GM21786 (cell line): ENCODE results near the gene RECQL5.

Source experiments
- ATAC-seq: cut with Tn5 transposase; IDR thresholded peaks from one replicate; pipeline ENCODE4 v1.9.1; 2021; ENCODE audit not compliant: unreplicated experiment

Gene RECQL5

GRCh38 chr17:75688209-75688825, 21.4 kb upstream of the RECQL5 start:
- no peak for ATAC-seq

DNA sequence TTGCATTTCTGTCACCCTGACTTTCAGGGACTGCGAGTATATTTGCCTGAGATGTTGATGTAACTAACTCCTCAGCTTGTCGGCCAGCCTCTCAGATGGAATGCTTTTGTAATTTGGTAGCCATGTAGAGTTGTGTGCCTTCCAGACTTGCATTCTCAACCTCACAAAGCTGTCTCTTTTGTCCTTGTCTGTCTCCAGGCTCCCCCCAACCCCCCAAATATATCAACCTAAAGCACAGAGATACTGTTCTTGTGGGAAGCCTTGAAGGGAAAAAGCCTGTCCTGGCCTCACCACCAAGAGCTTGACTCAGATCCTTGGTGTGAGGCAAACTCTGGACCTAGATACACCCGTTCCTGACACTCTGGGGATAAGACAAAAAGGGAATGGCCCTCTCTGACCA, 18.5 kb upstream of the RECQL5 start:
- ATAC-seq, result no peak

GRCh38 chr17:75684924-75685323, 18.0 kb upstream of the RECQL5 start:
- ATAC-seq, result no peak

GRCh38 chr17:75684249-75684648, 17.3 kb upstream of the RECQL5 start:
- ATAC-seq, result no peak

DNA sequence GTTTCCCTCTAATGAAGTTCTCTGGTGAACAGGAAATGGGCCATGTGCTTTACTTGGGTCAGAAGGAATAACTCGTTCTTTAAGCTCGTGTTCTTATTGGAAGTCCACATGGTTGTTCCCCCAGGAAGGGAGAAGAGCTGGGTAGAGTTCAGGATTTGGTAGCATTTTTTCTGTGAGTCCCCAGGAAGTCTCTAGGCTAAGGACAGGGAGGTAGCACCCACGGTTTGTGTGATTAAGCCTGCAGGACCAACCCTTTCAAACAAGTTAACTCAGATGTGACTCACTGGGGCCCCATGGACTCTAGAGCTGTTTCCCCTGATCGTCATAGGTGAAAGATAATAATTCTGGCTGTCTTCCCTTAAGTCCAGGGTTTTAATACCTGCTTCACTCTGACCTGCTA, 16.6 kb upstream of the RECQL5 start:
- no peak for ATAC-seq

DNA sequence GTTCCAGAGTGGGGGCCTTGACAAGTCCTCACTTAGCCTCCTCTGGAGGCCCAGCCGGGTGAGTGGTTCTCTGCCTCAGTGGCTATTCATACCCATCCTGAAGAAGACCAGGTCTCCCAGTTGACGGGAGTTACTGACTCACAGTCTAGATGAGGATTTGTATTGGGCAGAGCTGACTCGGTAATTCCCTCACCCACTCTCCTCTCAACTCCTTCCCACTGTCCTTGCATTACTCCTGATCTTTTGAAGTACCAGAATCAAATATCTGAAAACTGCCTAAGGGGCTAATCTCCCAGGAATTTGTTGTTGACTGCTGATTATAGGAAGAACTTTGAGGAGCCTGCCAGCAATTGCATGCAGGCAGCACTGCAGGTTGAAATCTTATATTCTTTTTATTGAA, 14.3 kb upstream of the RECQL5 start:
- ATAC-seq, result no peak

- no peak for ATAC-seq
These were observed 13.5 kb upstream of the RECQL5 start for GRCh38 chr17:75680431-75680830.

GRCh38 chr17:75679706-75680211, 12.8 kb upstream of the RECQL5 start:
- ATAC-seq, result no peak

- ATAC-seq, result no peak
These were observed 9.5 kb upstream of the RECQL5 start for GRCh38 chr17:75676461-75676860.

DNA sequence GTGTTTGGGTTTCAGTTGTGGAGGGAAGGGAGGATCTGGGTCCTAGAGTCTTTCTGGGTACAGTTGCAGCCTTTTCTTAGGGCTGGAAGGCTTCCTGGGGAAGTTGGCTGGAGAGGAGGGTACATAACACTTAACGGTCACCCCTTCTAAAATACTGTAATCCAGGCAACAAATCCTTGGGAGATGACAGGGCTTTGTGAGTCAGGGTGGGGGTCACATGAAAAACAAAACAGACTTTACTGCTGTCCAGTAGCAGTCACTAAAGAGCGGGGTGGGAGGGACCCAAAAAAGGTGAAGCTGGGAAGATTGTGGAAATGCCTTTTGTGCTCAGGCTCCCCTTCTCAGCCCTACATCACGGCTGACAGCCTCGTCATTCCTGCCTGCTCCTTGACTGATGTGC, 6.5 kb upstream of the RECQL5 start:
- no peak for ATAC-seq

DNA sequence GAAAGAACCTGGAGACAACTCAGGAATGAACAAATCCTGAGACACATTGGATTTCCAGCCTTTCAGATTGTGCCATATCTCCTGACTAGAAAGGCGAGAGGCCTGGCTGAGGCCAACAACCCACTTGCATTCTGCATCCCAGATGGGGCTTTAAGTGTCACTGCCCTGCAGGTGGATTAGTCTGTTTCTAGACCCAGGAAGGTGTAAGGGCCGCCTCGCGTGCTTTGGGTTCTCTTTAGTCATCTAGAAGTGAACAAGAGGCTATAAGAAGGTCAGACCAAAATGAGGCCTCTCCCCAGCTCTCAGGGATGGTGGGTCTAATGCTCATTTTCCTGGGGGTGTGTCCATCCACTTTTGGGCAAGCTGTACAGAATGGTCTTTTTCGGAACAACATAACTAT, 5.1 kb upstream of the RECQL5 start:
- ATAC-seq, result no peak

DNA sequence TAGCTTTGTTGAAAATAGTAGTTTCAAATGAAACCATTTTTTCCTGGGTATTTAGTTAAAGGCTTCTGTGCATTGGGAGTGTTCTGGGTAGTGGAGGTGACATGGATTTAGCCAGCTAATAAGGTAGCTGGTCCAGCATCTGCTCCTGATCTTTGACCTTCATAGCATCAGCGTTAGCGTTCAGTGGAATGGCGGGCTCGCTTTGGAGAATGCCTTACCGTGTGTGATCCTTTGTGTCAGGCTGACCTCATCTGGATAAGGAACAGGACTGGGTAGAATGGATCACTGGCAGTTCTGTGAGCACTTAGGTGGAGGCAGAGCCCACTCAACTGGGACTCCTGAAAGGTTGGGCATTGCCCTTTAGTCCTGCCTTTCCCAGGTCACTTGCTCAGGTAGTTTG, 3.9 kb upstream of the RECQL5 start:
- no peak for ATAC-seq

- no peak for ATAC-seq
These were observed 1.5 kb upstream of the RECQL5 start for GRCh38 chr17:75668489-75668888.

GRCh38 chr17:75667825-75668224, 871 bp upstream of the RECQL5 start:
- ATAC-seq, result no peak

DNA sequence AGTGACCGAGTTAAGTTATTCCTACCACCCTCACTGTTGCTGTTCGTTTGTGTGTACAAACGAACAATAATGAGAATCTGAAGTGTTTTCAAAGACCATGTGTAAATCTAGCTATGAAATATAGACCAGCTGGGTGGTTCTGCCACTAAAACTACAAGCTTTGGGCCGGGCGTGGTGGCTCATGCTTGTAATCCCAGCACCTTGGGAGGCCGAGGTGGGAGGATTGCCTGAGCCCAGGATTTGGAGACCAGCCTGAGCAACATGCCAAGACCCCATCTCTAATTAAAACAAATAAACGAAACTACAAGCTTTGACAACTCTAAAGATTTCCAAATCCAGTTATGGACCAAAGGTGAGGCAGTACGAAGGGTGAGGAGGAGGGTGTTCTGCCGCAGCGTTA, 973 bp downstream of the RECQL5 start:
- no peak for ATAC-seq

DNA sequence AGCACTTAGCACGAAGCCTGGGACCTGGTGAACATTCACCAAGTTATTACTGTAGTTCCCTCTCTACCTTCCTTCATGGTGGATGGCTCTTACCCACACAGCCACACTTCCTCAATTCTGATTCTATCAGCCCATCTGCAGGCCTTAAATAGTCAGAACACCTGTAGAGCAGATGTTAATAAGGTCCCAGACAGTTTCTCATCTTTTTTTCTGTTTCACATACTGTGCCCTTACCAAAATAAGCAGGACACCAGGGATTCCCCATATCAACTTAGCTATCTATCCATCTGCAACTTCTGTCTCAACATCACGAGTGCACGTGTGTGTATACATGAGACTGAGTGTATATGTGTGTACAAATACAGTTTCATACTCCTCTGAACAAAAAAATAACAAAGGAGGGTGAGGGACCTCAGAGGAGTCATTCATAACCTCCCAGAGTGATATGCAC, 2.8 kb downstream of the RECQL5 start:
- ATAC-seq, result peak; percentile 84

DNA sequence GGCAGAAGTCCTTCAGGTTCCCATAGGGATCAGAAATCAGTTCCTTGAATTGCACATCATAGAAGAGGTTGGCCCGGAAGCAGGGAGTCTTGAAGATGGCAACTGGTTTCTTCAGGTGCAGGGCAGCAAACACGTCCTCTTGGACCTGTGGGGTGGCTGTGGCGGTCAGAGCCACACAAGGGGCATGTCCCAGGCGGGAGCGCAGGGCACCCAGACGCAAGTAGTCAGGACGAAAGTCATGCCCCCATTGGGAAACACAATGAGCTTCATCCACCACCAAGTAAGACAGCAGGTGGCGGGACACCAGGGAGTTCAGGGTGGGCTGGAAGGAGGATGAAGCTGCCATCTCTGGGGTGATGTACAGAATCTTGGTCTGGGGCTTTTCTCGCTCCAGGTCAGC, 4.4 kb downstream of the RECQL5 start:
- ATAC-seq, result no peak

DNA sequence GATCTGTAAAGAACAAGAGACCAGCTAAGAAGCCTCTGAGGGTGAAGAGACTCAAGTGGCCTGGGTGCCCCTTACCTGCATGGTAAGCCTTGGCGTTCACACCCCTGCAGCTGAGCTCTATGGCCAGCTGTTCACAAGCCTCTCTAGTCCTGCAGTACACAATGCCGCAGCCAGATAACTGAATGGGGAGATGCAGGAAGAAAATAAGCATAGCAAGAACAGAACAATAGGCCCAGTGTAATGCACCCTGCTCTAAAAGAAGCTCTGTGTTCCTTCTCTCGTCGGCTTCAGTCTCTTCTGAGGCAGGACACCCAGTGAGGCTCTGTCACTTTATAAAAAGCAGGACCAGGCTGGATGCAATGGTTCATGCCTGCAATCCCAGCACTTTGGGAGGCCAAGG, 5.4 kb downstream of the RECQL5 start:
- no peak for ATAC-seq

DNA sequence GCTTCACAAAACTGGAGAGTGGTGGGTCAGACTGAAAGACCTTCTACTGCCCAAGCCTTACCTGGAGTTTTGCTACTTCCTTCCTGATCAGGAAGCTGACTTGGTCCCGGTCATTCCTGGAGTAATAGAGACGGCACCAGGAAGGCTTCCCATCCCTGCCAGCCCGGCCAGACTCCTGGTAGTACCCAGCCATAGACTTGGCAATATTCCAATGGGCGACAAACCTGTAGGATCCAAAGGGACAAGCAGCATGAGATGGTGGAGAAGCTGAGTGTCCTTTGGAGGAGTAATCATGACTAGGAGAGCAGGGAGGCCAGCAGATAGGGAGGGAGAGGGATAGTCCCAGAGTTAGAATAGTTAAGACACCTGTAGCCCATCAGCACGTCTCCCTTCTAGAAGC, 8.7 kb downstream of the RECQL5 start:
- no peak for ATAC-seq

GRCh38 chr17:75654176-75654575, 12.8 kb downstream of the RECQL5 start:
- ATAC-seq, result no peak

DNA sequence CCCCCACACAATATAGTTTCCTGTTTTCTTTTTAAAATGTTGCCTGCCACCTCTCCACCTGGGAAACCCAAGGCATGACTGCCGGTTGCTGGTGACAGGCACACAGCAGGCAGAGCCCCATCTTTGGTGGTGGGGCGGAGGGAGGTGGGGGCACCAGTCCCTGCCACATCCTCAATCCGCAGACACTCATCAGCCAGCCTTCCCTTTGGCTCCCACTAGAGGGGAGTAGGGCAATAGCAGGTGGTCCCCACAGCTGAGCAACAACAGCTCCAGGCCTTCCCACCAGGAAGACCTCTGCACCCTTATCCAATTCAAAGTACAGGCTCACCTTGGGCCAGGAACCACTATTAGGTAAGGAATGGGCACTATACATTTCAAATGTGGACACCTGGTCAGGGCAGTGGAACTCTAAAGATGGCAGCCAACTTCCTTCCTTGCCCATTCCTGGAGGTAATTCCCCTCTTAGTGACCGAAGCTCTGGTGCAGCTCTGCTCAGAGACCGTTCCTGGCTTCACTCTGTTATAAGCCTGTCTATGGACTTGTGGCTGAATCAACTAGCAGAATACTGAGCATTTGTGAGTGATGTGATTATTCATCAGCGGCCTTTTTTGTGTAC, 13.9 kb downstream of the RECQL5 start:
- no peak for ATAC-seq

GRCh38 chr17:75652341-75652740, 14.6 kb downstream of the RECQL5 start:
- ATAC-seq, result no peak

GRCh38 chr17:75650874-75651273, 16.1 kb downstream of the RECQL5 start:
- no peak for ATAC-seq
